GM12801 (cell line): ENCODE results near the gene EVI5L.

ENCODE experiments used
- TF ChIP-seq, protein P1 (sequence below): IDR thresholded peaks from one replicate; pipeline ENCODE4 v1.5.1; 2011; ENCODE audit warnings: control low read depth; ENCODE audit not compliant: insufficient read length; ENCODE audit errors: extremely low read depth

EVI5L gene

DNA sequence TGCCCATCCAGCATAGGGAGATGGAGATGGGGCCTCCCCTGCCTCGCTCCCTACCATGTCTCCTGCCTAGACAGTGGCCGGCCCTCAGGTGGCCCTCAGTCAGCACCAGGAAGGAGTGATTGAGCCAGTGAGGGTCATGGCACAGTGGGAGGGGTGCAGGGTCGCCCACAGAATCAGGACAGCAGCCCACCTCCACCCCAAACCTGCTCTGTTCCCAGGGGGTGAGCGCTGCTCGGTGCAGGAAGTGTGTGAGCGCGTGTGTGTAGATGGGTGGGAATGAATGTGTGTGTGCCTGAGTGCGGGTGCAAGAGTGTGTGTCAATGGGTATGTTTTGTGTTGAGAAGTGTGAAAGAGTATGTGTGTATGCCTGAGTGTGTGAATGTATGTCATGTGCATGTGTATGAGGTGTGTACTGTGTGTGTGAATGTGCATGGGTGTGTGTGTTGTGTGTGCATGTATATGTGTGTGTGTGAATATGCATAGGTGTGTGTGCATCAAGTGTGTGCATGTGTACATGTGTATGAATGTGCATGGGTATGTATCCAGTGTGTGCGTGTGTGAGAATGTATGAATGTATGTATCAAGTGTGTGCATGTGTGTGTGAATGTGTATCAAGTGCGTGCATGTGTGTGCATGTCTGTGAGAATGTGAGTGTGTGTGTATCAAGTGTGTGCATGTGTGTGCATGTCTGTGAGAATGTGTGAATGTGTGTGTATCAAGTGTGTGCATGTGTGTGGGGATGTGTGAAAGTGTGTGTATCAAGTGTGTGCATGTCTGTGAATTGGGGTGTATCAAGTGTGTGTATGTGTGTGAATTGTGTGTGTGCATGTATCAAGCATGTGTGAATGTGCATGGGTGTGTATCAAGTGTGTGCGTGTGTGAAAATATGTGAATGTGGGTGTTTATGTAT lies 12.0 kb downstream of the EVI5L start:
- TF ChIP-seq, protein P1, sequence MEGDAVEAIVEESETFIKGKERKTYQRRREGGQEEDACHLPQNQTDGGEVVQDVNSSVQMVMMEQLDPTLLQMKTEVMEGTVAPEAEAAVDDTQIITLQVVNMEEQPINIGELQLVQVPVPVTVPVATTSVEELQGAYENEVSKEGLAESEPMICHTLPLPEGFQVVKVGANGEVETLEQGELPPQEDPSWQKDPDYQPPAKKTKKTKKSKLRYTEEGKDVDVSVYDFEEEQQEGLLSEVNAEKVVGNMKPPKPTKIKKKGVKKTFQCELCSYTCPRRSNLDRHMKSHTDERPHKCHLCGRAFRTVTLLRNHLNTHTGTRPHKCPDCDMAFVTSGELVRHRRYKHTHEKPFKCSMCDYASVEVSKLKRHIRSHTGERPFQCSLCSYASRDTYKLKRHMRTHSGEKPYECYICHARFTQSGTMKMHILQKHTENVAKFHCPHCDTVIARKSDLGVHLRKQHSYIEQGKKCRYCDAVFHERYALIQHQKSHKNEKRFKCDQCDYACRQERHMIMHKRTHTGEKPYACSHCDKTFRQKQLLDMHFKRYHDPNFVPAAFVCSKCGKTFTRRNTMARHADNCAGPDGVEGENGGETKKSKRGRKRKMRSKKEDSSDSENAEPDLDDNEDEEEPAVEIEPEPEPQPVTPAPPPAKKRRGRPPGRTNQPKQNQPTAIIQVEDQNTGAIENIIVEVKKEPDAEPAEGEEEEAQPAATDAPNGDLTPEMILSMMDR: no peak

DNA sequence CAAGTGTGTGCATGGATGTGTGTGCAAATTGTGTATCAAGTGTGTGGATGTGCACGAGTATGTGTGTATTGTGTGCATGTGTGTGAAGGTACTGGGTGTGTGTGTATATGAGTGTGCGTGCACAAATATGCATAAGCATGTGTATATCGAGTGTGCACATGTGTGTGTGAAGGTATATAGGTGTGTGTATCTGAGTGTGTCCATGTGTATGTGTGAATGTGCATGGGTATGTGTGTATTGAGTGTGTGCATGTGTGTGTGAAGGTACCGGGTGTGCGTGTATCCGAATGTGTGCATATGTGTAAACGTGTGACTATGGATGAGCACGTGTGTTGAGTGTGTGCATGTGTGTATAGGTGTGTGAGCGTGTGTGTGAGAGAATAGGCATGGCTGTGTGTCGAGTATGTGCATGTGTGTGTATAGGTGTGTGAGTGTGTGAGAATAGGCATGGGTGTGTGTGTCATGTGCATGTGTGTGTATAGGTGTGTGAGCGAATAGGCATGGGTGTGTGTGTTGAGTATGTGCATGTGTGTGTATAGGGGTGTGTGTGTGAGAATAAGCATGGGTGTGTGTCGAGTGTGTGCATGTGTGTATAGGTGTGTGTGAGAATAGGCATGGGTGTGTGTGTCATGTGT lies 12.8 kb downstream of the EVI5L start:
- TF ChIP-seq, protein P1: no peak

DNA sequence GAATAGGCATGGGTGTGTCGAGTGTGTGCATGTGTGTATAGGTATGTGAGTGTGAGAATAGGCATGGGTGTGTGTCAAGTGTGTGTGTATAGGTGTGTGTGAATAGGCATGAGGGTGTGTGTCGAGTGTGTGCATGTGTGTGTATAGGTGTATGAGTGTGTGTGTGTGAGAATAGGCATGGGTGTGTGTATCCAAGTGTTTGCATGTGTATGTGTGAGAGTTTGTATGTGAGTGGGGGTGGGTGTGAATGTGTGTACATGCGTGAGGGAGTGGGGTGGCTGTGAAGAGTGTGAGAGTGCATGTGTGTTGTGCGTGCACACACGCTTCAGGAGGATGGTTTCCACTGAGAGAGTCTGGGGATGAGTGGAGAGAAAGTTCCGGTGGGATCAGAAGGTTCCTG lies 13.5 kb downstream of the EVI5L start:
- TF ChIP-seq, protein P1: no peak

DNA sequence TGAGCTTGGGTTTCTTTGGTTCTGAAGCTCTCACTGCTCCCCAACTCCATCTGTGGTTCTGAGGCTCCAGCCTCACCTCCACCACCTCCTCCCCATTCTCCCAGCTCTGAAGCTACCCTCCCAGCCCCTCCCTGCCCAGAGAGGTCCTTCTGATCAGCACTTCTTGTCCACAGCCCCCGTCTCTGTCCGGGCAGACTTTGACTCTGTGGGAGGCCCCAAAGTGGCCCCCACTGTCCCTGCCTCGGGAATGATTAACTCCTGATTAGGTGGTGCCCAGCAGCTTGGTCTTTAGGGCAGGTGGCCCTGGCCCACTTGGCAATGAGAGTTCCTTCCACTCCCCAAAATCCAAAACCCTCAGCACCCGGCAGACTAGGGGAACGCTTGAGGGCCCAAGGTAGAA lies 14.4 kb downstream of the EVI5L start:
- TF ChIP-seq, protein P1: no peak

DNA sequence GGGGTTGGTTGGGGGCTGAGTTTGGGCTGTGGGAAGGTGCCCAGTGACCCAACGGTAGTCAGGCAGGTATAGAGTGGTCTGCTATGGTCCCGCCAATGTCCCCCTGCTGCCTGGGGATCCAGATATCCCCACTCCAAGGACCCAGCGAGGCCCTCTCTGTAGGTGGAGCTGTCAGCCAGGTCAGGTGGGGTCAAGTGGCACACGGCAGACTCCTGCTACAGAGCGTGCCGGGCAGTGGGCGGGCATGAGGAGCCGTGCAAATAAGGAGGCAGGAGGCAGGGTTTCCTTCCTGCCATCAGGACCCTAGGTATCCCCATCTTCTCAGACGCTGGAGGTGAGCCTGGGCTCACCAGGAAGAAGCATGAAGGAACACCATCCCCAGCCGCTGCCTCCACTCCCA lies 14.9 kb downstream of the EVI5L start:
- TF ChIP-seq, protein P1: no peak

DNA sequence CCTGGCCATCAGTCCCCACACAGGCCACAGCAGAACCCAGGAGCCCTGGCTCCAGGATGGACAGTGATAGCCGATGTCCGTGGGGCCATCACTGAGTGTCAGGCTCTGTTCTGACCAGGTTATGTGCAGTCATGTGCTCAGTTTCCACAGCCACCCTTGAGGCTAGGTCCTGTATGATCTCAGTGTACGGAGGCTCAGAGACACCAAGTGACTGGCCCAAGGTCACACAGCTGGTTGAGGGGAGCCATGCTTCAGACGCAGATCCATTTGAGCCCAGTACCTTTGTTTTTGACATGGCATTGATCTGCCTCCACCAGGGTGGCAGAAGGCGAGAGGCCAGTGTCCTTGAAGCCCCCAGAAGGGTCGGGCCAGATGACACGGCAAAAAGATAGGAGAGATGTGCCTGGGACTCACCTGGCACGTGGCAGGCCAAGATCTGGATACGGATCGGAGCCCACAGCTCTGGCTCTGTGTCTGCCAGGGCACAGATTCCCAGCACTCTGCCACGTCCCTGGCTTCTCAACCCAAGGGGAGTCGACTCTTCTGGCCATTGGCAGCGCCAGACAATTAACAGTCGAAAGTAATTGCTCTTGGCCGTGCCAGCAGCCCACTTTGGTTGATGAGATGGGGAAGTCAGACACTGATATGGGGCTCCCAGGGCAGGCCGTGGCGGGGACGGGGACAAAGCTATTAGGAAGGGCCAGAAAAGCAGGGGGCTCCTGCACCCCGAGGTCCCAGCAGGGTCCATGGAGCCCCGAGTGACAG lies 15.6 kb downstream of the EVI5L start:
- TF ChIP-seq, protein P1: no peak

DNA sequence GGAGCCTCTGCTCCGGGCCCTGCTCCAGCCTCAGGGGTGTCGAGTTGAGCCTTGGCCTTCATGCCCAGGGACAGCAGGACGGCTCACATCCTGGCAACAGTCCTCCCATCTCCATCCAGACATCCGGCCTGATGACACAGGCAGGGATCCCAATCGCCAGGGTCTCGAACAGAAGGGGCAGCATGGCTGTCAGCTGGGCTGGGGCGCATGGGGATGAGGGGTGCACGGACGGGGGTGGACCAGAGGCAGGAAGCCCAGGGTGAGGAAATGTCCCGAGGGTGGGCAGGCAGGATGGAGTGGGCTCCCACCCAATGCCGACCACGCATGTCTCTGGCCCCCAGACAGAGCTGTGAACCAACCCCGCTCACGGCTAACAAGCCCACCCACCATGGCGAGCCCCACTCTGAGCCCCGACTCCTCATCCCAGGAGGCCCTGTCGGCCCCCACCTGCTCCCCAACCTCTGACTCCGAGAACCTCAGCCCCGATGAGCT lies 16.2 kb downstream of the EVI5L start:
- TF ChIP-seq, protein P1: no peak
